ENCODE measurements around the gene SGSH. TPM values are rescaled to one million over a fixed set of nuclear protein-coding genes. Genes with fewer than 3 reads are reported as not detected.

The SGSH gene
- total RNA-seq, 1 experiment from 2014 or later = 42.8 TPM

- H3K4me3 ChIP-seq (ENCODE audit: low read depth, low read length) = no peak overlapping the region
- H3K27ac Mint-ChIP-seq (ENCODE audit: unreplicated experiment) = no peak overlapping the region
- intact Hi-C loops (cut with micrococcal nuclease; ENCODE audit: unreplicated experiment) = no loop called here
- no peaks in the 10 kb centered on the region for H3K9me3 ChIP-seq
- no peaks in the 10 kb centered on the region for H3K4me1 Mint-ChIP-seq (ENCODE audit: low read depth, unreplicated experiment)
- H3K4me3 Mint-ChIP-seq (ENCODE audit: unreplicated experiment) = no peak overlapping the region
- peaks cover 3% of the 10 kb centered on the region for H3K36me3 ChIP-seq (ENCODE audit: control insufficient read depth, insufficient read depth, low read length)
- POLR2A ChIA-PET = no interaction called here
- H3K4me1 ChIP-seq = no peaks in the 10 kb centered on the region
- no peaks in the 10 kb centered on the region for H3K9me3 Mint-ChIP-seq (ENCODE audit: unreplicated experiment)
- DNase-seq = no peak
- peaks cover 32% of the 10 kb centered on the region for H3K36me3 Mint-ChIP-seq (ENCODE audit: insufficient read depth, unreplicated experiment)
- H3K27me3 ChIP-seq (replicated peaks; ENCODE audit: control insufficient read depth, insufficient read depth, low read length) = no peaks in the 10 kb centered on the region
- TF ChIP-seq, protein P1, sequence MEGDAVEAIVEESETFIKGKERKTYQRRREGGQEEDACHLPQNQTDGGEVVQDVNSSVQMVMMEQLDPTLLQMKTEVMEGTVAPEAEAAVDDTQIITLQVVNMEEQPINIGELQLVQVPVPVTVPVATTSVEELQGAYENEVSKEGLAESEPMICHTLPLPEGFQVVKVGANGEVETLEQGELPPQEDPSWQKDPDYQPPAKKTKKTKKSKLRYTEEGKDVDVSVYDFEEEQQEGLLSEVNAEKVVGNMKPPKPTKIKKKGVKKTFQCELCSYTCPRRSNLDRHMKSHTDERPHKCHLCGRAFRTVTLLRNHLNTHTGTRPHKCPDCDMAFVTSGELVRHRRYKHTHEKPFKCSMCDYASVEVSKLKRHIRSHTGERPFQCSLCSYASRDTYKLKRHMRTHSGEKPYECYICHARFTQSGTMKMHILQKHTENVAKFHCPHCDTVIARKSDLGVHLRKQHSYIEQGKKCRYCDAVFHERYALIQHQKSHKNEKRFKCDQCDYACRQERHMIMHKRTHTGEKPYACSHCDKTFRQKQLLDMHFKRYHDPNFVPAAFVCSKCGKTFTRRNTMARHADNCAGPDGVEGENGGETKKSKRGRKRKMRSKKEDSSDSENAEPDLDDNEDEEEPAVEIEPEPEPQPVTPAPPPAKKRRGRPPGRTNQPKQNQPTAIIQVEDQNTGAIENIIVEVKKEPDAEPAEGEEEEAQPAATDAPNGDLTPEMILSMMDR (IDR thresholded peaks at IDR 0.05; ENCODE audit: insufficient read depth in 1 of 2, low read depth in 1 of 2, low read length in 1 of 2, severe bottlenecking in 1 of 2, unreplicated experiment in 1 of 2) = no peak
- no TSS peak for BruUV-seq (replicated peaks)
- H3K27me3 Mint-ChIP-seq (ENCODE audit: insufficient read depth, unreplicated experiment) = no peaks in the 10 kb centered on the region
- CTCF ChIA-PET = no interaction called here
These were observed 5.3 kb downstream of the SGSH start for GRCh38 chr17:80214878-80215210.

- Histone ChIP-seq H3K27me3 (replicated peaks; ENCODE audit: control insufficient read depth, insufficient read depth, low read length) (no peaks in the 10 kb centered on the region), H3K4me1 (no peaks in the 10 kb centered on the region), H3K4me3 (ENCODE audit: low read depth, low read length) (no peak overlapping the region), H3K9me3 (no peaks in the 10 kb centered on the region), H3K36me3 (ENCODE audit: control insufficient read depth, insufficient read depth, low read length) (peaks cover 3% of the 10 kb centered on the region)
- intact Hi-C loops (cut with micrococcal nuclease; ENCODE audit: unreplicated experiment) = no loop called here
- POLR2A ChIA-PET = no interaction called here
- Mint-ChIP-seq H3K4me1 (ENCODE audit: low read depth, unreplicated experiment) (no peaks in the 10 kb centered on the region), H3K9me3 (ENCODE audit: unreplicated experiment) (no peaks in the 10 kb centered on the region), H3K27me3 (ENCODE audit: insufficient read depth, unreplicated experiment) (no peaks in the 10 kb centered on the region), H3K4me3 (ENCODE audit: unreplicated experiment) (no peak overlapping the region), H3K27ac (ENCODE audit: unreplicated experiment) (no peak overlapping the region), H3K36me3 (ENCODE audit: insufficient read depth, unreplicated experiment) (peaks cover 32% of the 10 kb centered on the region)
- no peak for DNase-seq
- no TSS peak for BruUV-seq (replicated peaks)
- TF ChIP-seq, protein P1 (IDR thresholded peaks at IDR 0.05; ENCODE audit: insufficient read depth in 1 of 2, low read depth in 1 of 2, low read length in 1 of 2, severe bottlenecking in 1 of 2, unreplicated experiment in 1 of 2) = no peak
- CTCF ChIA-PET = no interaction called here
These were observed 5.9 kb downstream of the SGSH start for GRCh38 chr17:80214012-80214877.

DNA sequence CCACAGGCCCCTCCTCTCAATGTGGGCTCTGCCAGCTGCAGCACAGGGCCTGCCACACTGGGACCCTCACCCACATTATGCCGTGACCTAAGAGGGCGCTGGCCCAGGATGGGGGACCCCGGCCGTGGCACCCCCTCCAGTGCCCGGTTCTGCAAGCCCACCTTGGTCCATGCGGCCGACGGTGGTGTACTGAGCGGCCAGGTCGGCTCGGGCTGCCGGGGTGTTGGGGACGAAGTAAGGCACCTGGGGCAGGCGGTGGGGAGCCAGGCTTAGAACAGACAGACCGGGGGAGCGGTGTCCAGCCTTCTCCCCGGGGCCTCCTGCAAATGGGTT lies 6.5 kb downstream of the SGSH start:
- Histone ChIP-seq H3K4me3 (ENCODE audit: low read depth, low read length) (no peak overlapping the region), H3K4me1 (no peaks in the 10 kb centered on the region), H3K27me3 (replicated peaks; ENCODE audit: control insufficient read depth, insufficient read depth, low read length) (no peaks in the 10 kb centered on the region), H3K36me3 (ENCODE audit: control insufficient read depth, insufficient read depth, low read length) (peaks cover 3% of the 10 kb centered on the region), H3K9me3 (no peaks in the 10 kb centered on the region)
- CTCF ChIA-PET = no interaction called here
- Mint-ChIP-seq H3K36me3 (ENCODE audit: insufficient read depth, unreplicated experiment) (peaks cover 32% of the 10 kb centered on the region), H3K4me3 (ENCODE audit: unreplicated experiment) (no peak overlapping the region), H3K4me1 (ENCODE audit: low read depth, unreplicated experiment) (no peaks in the 10 kb centered on the region), H3K27ac (ENCODE audit: unreplicated experiment) (no peak overlapping the region), H3K9me3 (ENCODE audit: unreplicated experiment) (no peaks in the 10 kb centered on the region), H3K27me3 (ENCODE audit: insufficient read depth, unreplicated experiment) (no peaks in the 10 kb centered on the region)
- POLR2A ChIA-PET = no interaction called here
- TF ChIP-seq, protein P1 (IDR thresholded peaks at IDR 0.05; ENCODE audit: insufficient read depth in 1 of 2, low read depth in 1 of 2, low read length in 1 of 2, severe bottlenecking in 1 of 2, unreplicated experiment in 1 of 2) = no peak
- intact Hi-C loops (cut with micrococcal nuclease; ENCODE audit: unreplicated experiment) = no loop called here
- no peak for DNase-seq
- no TSS peak for BruUV-seq (replicated peaks)

Measured in Caco-2 (cell line).